Peyer's patch (tissue), 4 donors: ENCODE results near the gene USP37. TPM values are rescaled to one million over a fixed set of nuclear protein-coding genes. Genes with fewer than 3 reads are reported as not detected.

Source experiments
- DNase-seq, 3 donors: peaks; one replicate each; pipeline ENCODE4 v3.0.0-alpha.2; 2017 to 2019
- H3K27ac ChIP-seq, 4 donors: fragments of 200-600 bp; sonication (generic); one replicate each; pipeline ENCODE4 v1.5.1; 2016 to 2019
- H3K27me3 ChIP-seq, 2 donors: fragments of 200-600 bp; sonication (generic); one replicate each; pipeline ENCODE4 v1.5.1; 2019
- H3K36me3 ChIP-seq, 3 donors: fragments of 200-600 bp; sonication (generic); one replicate each; pipeline ENCODE4 v1.5.1; 2016 to 2019
- H3K4me1 ChIP-seq, 4 donors: fragments of 200-600 bp; sonication (generic); one replicate each; pipeline ENCODE4 v1.5.1; 2016 to 2019
- H3K4me3 ChIP-seq, 4 donors: fragments of 200-600 bp; sonication (generic); 1 replicate in 3 of 4; 2 replicates in 1 of 4; pipeline ENCODE4 v1.5.1; 2016 to 2019; ENCODE audit warnings: mild to moderate bottlenecking in 1 of 4
- H3K9me3 ChIP-seq, 4 donors: fragments of 200-600 bp; sonication (generic); one replicate each; pipeline ENCODE4 v1.5.1; 2016 to 2019; ENCODE audit warnings: mild to moderate bottlenecking in 1 of 4
- POLR2A ChIP-seq, 2 donors: fragments of 450-650 bp; IDR thresholded peaks; one replicate each; pipeline ENCODE4 v1.5.1; 2017; ENCODE audit warnings: antibody characterized with exemption in 2 of 2, mild to moderate bottlenecking in 2 of 2, moderate library complexity in 2 of 2
- total RNA-seq, 4 donors: library from RNA; depleted of rRNA; stranded (reverse); fragments of >200 nt; gene quantifications; one replicate each; pipeline ENCODE4 v1.1.0, GENCODE V29; 2016
- TF ChIP-seq, protein P1 (sequence below), 6 experiments: fragments of 450-650 bp in 4 of 6; fragments of 200-600 bp in 2 of 6; sonication (generic) in 1 of 6; IDR thresholded peaks; one replicate each; pipeline ENCODE4 v1.5.1; 2017 to 2019; ENCODE audit warnings: antibody characterized with exemption in 6 of 6, mild to moderate bottlenecking in 3 of 6, moderate library complexity in 1 of 6

USP37 gene
- total RNA-seq, 4 donors from 2014 or later = 12.6 to 44.6 (median 21.8) TPM

- no peak for DNase-seq
- Histone ChIP-seq H3K4me3 (no peak overlapping the region), H3K27ac (no peak overlapping the region), H3K36me3 (peaks cover 0 to 49% (median 0%) of the 10 kb centered on the region in 3 donors), H3K4me1 (no peaks in the 10 kb centered on the region), H3K27me3 (no peaks in the 10 kb centered on the region), H3K9me3 (no peaks in the 10 kb centered on the region)
- no peak for TF ChIP-seq POLR2A (IDR thresholded peaks at IDR 0.05)
- TF ChIP-seq, protein P1, sequence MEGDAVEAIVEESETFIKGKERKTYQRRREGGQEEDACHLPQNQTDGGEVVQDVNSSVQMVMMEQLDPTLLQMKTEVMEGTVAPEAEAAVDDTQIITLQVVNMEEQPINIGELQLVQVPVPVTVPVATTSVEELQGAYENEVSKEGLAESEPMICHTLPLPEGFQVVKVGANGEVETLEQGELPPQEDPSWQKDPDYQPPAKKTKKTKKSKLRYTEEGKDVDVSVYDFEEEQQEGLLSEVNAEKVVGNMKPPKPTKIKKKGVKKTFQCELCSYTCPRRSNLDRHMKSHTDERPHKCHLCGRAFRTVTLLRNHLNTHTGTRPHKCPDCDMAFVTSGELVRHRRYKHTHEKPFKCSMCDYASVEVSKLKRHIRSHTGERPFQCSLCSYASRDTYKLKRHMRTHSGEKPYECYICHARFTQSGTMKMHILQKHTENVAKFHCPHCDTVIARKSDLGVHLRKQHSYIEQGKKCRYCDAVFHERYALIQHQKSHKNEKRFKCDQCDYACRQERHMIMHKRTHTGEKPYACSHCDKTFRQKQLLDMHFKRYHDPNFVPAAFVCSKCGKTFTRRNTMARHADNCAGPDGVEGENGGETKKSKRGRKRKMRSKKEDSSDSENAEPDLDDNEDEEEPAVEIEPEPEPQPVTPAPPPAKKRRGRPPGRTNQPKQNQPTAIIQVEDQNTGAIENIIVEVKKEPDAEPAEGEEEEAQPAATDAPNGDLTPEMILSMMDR (IDR thresholded peaks at IDR 0.05) = no peak
These were observed 85.5 kb downstream of the USP37 start for GRCh38 chr2:218482651-218483050.

- Histone ChIP-seq H3K4me1 (no peaks in the 10 kb centered on the region), H3K4me3 (no peak overlapping the region), H3K9me3 (no peaks in the 10 kb centered on the region), H3K36me3 (peaks cover 0 to 54% (median 0%) of the 10 kb centered on the region in 3 donors), H3K27ac (no peak overlapping the region), H3K27me3 (no peaks in the 10 kb centered on the region)
- DNase-seq = no peak
- TF ChIP-seq POLR2A (IDR thresholded peaks at IDR 0.05) = no peak
- TF ChIP-seq, protein P1 (IDR thresholded peaks at IDR 0.05) = no peak
These were observed 88.6 kb downstream of the USP37 start for GRCh38 chr2:218479595-218479994.

GRCh38 chr2:218478544-218478943, 89.6 kb downstream of the USP37 start:
- Histone ChIP-seq H3K27me3 (no peaks in the 10 kb centered on the region), H3K4me3 (no peak overlapping the region), H3K9me3 (no peaks in the 10 kb centered on the region), H3K4me1 (no peaks in the 10 kb centered on the region), H3K27ac (no peak overlapping the region), H3K36me3 (peaks cover 0 to 55% (median 0%) of the 10 kb centered on the region in 3 donors)
- DNase-seq = no peak
- TF ChIP-seq, protein P1 (IDR thresholded peaks at IDR 0.05) = no peak

DNA sequence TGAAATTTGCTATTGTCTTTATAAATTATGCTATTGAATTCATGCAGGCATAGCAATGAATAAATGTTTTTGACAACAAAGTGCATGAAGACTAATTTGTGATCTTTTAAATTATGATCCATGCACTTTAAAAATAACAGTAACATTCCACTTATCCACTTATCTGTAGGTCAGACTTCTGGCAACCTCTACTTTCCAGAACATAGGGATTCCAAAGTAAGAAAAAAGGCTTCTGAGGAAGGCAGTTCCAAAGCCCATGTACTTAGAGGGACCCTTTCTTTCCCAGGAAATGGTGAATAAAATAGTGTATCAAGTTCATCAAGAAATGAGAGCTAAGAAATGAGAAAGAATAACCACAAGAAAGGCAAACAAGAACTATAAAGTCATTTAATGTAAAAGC, 90.9 kb downstream of the USP37 start:
- no peaks in the 10 kb centered on the region for H3K27me3 ChIP-seq
- H3K4me3 ChIP-seq = no peak overlapping the region
- H3K27ac ChIP-seq = no peak overlapping the region
- TF ChIP-seq, protein P1 (IDR thresholded peaks at IDR 0.05) = no peak
- TF ChIP-seq POLR2A (IDR thresholded peaks at IDR 0.05) = no peak
- no peak for DNase-seq
- H3K4me1 ChIP-seq = no peaks in the 10 kb centered on the region
- H3K36me3 ChIP-seq = peaks cover 0 to 58% (median 0%) of the 10 kb centered on the region in 3 donors
- H3K9me3 ChIP-seq = no peaks in the 10 kb centered on the region

GRCh38 chr2:218476676-218477075, 91.5 kb downstream of the USP37 start:
- Histone ChIP-seq H3K36me3 (peaks cover 0 to 52% (median 0%) of the 10 kb centered on the region in 3 donors), H3K27ac (peak overlapping the region in 1 of 4 donors; percentile 25), H3K4me1 (no peaks in the 10 kb centered on the region), H3K27me3 (no peaks in the 10 kb centered on the region), H3K9me3 (no peaks in the 10 kb centered on the region), H3K4me3 (no peak overlapping the region)
- no peak for TF ChIP-seq POLR2A (IDR thresholded peaks at IDR 0.05)
- TF ChIP-seq, protein P1 (IDR thresholded peaks at IDR 0.05) = no peak
- peak in 1 of 3 donors; percentile 54 for DNase-seq

- no peak for DNase-seq
- no peak overlapping the region for H3K27ac ChIP-seq
- no peaks in the 10 kb centered on the region for H3K9me3 ChIP-seq
- H3K36me3 ChIP-seq = peaks cover 0 to 36% (median 0%) of the 10 kb centered on the region in 3 donors
- no peak overlapping the region for H3K4me3 ChIP-seq
- H3K27me3 ChIP-seq = no peaks in the 10 kb centered on the region
- no peaks in the 10 kb centered on the region for H3K4me1 ChIP-seq
- TF ChIP-seq, protein P1 (IDR thresholded peaks at IDR 0.05) = no peak
- no peak for TF ChIP-seq POLR2A (IDR thresholded peaks at IDR 0.05)
These were observed 93.6 kb downstream of the USP37 start for GRCh38 chr2:218474527-218474926.
